IMR-90 (cell line): ENCODE data around the gene TMIGD1.

Experiments
- CTCF ChIP-seq: conservative IDR thresholded peaks from 2 replicates; pipeline ENCODE4 v1.5.1; 2012; ENCODE audit warnings: mild to moderate bottlenecking, low read depth, low read length, improper control_type of control experiment
- ELK1 ChIP-seq: fragments of 150-350 bp; IDR thresholded peaks from 2 replicates; pipeline ENCODE4 v1.6.1; 2016; ENCODE audit warnings: low read depth, mild to moderate bottlenecking, low read length, moderate library complexity, borderline replicate concordance
- MAFK ChIP-seq: IDR thresholded peaks from 2 replicates; pipeline ENCODE4 v1.6.1; 2012; ENCODE audit warnings: low read depth, low read length, improper control_type of control experiment
- POLR2A ChIP-seq: IDR thresholded peaks from 2 replicates; pipeline ENCODE4 v1.6.1; 2012; ENCODE audit warnings: mild to moderate bottlenecking, low read depth, low read length
- RFX5 ChIP-seq: IDR thresholded peaks from 2 replicates; pipeline ENCODE4 v1.8.0; 2012; ENCODE audit warnings: low read depth, mild to moderate bottlenecking, low read length, moderate library complexity
- SMC3 ChIP-seq: fragments of 150-350 bp; IDR thresholded peaks from 2 replicates; pipeline ENCODE4 v1.6.1; 2016; ENCODE audit warnings: low read depth, mild to moderate bottlenecking, antibody characterized with exemption, low read length, moderate library complexity
- USF2 ChIP-seq: fragments of 150-350 bp; IDR thresholded peaks from 2 replicates; pipeline ENCODE4 v1.6.1; 2017; ENCODE audit warnings: mild to moderate bottlenecking, antibody characterized with exemption, low read length, low read depth

- TF ChIP-seq USF2 (no peak), ELK1 (no peak), CTCF (no peak), POLR2A (no peak), RFX5 (no peak), MAFK (no peak), SMC3 (no peak)
These were observed 45.5 kb upstream of the TMIGD1 start for GRCh38 chr17:30379303-30379902.
